Epithelial cell of proximal tubule (primary cell): ENCODE measurements around the gene RNU2-1. TPM values are rescaled to one million over a fixed set of nuclear protein-coding genes. Genes with fewer than 3 reads are reported as not detected.
"Not testable (repeated sequence)": the region's sequence is repeated elsewhere in the genome, so short reads cannot be mapped to it uniquely, and the experiment has no call there.

Source experiments
- DNase-seq: peaks from one replicate; pipeline ENCODE4 v3.0.0-alpha.2; 2011; ENCODE audit warnings: low read depth
- H3K4me3 ChIP-seq: 2 replicates; pipeline ENCODE4 v1.5.1; 2011; ENCODE audit warnings: low read depth, mild to moderate bottlenecking, low read length
- CTCF ChIP-seq: conservative IDR thresholded peaks from 2 replicates; pipeline ENCODE4 v1.5.1; 2012; ENCODE audit warnings: low read depth, mild to moderate bottlenecking, low read length
- total RNA-seq: library from RNA; depleted of rRNA; stranded (reverse); fragments of >200 nt; gene quantifications from 2 replicates; pipeline ENCODE4 v1.2.3, GENCODE V29; 2015

The RNU2-1 gene
- not detected in 2 replicates for total RNA-seq

GRCh38 chr17:43233877-43234276, at the start of gene RNU2-1:
RNU2-1 (minus strand) TSS chr17:43233977.
- not testable (repeated sequence) for H3K4me3 ChIP-seq

GRCh38 chr17:43272914-43273313, 39.1 kb upstream of the RNU2-1 start:
- not testable (repeated sequence) for H3K4me3 ChIP-seq, DNase-seq

More at GRCh38 chr17:43233877-43234276, at the start of gene RNU2-1:
- not testable (repeated sequence) for DNase-seq

GRCh38 chr17:43272483-43272882, 38.7 kb upstream of the RNU2-1 start:
- not testable (repeated sequence) for DNase-seq, H3K4me3 ChIP-seq

- DNase-seq, H3K4me3 ChIP-seq: not testable (repeated sequence)
Measured at GRCh38 chr17:43270552-43271504, 37.1 kb upstream of the RNU2-1 start.

GRCh38 chr17:43246456-43246855, 12.7 kb upstream of the RNU2-1 start:
- not testable (repeated sequence) for H3K4me3 ChIP-seq, DNase-seq

GRCh38 chr17:43240596-43241352, 7.0 kb upstream of the RNU2-1 start:
- DNase-seq, H3K4me3 ChIP-seq: not testable (repeated sequence)

GRCh38 chr17:43239597-43239996, 5.8 kb upstream of the RNU2-1 start:
- not testable (repeated sequence) for DNase-seq, H3K4me3 ChIP-seq

- not testable (repeated sequence) for DNase-seq, H3K4me3 ChIP-seq
Measured at GRCh38 chr17:43233263-43233662, 514 bp downstream of the RNU2-1 start.

GRCh38 chr17:43232021-43232699, 1.6 kb downstream of the RNU2-1 start:
- not testable (repeated sequence) for H3K4me3 ChIP-seq, DNase-seq

GRCh38 chr17:43231205-43232020, 2.4 kb downstream of the RNU2-1 start:
- H3K4me3 ChIP-seq, DNase-seq: not testable (repeated sequence)

- not testable (repeated sequence) for H3K4me3 ChIP-seq, DNase-seq
Measured at GRCh38 chr17:43228020-43228782, 5.6 kb downstream of the RNU2-1 start, which contains the start of gene CCDC200. CCDC200 (minus strand) TSS chr17:43228623; CDS start chr17:43228554, 69 bp downstream.

GRCh38 chr17:43226393-43226792, 7.4 kb downstream of the RNU2-1 start:
- DNase-seq, result no peak
- H3K4me3 ChIP-seq, result no peak overlapping the region
- no peak for TF ChIP-seq CTCF
